PC-3 (cell line): ENCODE results near the gene SOAT1.
"Not testable (repeated sequence)": the region's sequence is repeated elsewhere in the genome, so short reads cannot be mapped to it uniquely, and the experiment has no call there.

Experiments
- CTCF ChIP-seq: fragments of 300-600 bp; sonication (generic); conservative IDR thresholded peaks from 2 replicates; pipeline ENCODE4 v1.5.1; 2017; ENCODE audit warnings: antibody characterized with exemption, low read depth, mild to moderate bottlenecking, low read length
- EZH2 ChIP-seq: fragments of 300-600 bp; sonication (generic); IDR thresholded peaks from one replicate; pipeline ENCODE4 v1.6.1; 2017; ENCODE audit warnings: antibody characterized with exemption, mild to moderate bottlenecking, low read length; ENCODE audit not compliant: unreplicated experiment
- EZH2phosphoT487 ChIP-seq: fragments of 300-600 bp; sonication (generic); IDR thresholded peaks from 2 replicates; pipeline ENCODE4 v1.6.1; 2018; ENCODE audit warnings: mild to moderate bottlenecking, antibody characterized with exemption, low read length, borderline replicate concordance

DNA sequence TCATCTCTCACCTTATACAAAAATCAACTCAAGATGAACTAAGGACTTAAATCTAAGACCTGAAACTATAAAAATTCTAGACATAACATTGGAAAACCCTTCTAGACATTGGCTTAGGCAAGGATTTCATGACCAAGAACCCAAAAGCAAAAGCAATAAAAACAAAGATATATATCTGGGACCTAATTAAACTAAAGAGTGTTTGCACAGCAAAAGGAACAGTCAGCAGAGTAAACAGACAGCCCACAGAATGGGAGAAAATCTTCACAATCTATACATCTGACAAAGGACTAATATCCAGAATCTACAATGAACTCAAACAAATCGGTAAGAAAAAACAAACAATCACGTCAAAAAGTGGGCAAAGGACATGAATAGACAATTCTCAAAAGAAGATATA lies 105.8 kb downstream of the SOAT1 start:
- TF ChIP-seq CTCF, EZH2, EZH2phosphoT487: not testable (repeated sequence)
